ENCODE results near the gene METRN.

The METRN gene

DNA sequence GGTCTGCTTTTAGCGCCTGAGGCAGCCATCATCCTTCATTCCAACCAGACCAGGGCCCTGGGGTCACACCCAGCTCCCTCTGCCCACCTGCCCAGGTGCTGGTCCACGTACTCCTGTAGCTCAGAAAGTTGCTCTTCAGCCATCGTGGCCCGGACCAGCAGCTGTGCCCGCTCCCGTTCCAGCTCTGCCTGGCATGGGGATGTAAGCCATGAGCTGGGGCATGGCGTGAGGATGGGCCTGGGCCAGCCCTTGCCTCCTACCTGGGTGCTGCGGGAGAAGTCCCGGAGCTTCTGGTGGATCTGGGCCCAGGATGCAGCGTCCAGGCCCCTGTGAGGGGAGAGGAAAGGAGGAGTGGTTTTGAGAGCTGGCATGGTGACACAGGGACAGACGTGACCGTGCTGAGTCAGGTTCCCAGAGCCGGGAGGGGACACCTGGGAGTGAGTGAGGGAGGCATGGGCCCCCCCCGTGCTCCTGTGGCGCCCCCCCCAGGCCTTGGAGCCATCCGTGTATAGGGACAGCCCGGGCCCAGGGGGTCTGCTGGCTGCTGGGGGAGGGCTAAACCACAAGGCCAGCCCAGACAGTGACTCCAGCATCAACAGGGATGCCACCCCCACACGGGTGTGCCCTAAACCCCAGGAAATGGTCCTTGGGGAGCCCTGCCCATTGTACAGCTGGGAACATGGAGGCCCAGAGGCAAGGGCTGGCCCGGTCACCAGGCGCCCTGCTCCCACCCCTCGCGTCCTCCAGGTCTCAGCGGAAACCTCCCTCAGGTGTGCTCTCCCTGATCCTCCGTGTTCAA lies 8.1 kb downstream of the METRN start:
- no peak for DNase-seq (ENCODE audit: low read depth in 1 of 2, low spot score in 1 of 2)

DNA sequence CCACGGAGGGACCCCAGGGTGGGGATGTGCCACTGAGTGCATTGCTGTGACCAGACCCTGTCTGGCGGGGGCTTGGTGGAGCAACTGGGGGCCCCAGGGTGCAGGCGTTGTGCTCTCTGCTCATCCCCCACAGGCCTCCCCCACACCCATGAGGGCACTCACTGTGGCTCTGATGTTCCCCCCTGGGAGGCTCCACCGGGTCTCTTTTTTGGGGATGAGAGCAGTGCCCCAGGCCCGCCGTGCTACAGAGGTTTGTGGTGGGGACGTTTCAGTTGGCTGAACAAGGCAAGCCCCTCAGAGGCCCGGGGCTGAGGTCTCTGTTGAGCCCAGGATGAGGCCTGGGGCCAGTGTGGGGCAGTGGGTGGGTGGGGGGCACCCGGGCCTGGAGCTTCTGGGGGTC lies 8.8 kb downstream of the METRN start:
- DNase-seq (ENCODE audit: low read depth in 1 of 2, low spot score in 1 of 2) = no peak

DNA sequence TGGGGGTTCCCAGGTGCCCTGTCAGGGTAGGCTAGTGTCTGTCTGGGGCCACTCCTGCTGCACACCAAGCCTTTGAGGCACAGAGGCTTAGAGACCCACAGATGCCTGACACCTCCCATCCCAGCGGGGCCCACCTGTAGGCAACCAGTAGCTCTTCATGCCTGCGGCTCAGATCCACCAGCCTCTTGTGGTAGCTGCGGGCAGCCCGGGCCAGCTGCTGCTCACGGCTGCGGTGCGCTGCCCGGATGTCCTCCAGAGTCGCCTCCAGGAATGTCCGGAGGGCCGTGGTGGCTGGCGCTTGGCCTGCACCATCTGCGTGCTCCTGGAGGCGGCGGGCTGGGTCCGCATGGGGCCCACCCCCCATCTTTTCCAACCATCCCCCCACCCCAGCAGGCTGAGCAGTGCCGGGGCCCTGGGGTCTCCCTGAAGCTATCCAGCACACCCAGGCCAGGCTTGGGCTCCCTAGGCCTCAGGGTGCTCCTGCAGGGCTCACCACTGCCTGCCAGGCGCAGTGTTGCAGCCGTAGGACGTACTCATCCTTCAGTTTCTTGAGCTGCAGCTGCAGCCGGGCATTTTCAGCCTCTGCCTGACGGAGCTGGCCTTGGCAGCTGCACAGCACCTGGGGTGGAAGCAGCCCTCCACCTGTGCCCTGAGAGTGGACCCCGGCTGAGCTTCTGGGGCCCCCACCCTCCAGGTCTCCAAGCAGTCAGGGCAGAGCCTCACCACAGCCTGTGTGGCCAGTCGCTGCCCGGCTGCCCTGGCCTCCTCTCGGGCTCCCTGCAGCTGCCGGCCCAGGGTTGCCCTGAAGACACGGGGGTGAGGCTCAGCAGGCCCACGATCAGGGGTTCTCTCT lies 9.5 kb downstream of the METRN start:
- no peak for DNase-seq (ENCODE audit: low read depth in 1 of 2, low spot score in 1 of 2)

DNA sequence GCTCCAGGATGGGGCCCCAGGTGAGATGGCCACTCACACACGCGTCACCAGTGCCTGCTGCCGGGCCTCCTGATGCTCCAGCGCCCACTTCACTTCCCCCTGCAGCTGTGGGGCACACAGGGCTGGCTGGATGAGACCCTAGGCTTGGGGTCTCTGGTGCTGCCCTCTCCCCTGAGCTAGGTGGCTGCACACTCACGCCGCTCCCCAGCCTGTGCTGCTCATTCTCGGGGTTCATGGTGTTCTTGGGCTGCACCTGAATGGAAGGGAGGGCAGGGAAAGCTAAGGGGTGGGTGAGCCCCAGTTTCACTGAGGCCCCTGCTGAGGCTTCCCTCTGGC lies 10.1 kb downstream of the METRN start:
- no peak for DNase-seq (ENCODE audit: low read depth in 1 of 2, low spot score in 1 of 2)

DNA sequence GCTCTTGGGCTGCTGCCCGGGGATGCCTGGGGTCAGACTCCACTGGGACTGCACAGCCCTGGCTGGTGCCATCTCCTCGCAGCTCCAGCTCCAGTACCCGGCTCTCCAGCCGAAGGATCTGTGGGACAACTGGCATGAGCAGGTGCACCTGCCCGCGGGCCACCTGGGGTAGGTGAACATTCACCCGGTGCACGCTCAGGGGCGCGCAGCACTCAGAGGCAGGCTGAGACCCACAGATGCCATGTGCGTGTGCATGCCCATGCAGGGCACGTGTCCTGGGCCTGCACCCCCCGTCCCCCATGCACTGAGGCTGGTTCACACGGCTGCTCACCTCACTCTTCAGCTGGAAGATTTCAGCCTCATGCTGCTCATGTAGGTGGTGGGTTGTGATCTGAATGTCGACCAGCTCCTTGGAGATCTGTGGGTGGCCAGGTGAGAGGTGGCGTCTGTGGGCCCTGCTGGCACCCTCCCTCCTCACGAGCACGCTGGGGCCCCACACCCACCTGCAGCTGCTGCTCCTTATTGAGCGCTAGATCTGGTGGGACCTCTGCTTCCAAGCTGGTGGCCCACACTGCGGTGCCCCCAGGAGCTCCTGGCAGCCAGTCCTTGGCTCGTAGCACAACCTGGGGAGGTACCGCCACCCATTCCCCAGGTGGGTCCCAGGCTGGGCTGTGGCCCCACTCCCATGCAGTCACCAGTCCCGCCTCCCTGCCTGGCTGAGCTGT lies 10.7 kb downstream of the METRN start:
- DNase-seq (ENCODE audit: low read depth in 1 of 2, low spot score in 1 of 2) = no peak

DNA sequence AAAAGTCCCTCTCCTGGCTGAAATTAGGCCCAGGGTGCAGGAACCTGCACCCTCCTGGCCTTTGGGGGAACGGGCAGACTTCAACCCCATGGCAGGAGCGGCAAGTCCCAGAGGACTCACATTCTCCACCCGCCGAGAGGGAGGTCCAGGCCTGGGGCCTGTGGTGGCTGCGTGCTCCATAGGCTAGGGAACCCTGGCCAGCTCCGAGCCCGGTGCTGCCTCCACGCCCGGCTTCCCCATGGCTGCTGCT lies 11.2 kb downstream of the METRN start:
- DNase-seq (ENCODE audit: low read depth in 1 of 2, low spot score in 1 of 2) = no peak

DNA sequence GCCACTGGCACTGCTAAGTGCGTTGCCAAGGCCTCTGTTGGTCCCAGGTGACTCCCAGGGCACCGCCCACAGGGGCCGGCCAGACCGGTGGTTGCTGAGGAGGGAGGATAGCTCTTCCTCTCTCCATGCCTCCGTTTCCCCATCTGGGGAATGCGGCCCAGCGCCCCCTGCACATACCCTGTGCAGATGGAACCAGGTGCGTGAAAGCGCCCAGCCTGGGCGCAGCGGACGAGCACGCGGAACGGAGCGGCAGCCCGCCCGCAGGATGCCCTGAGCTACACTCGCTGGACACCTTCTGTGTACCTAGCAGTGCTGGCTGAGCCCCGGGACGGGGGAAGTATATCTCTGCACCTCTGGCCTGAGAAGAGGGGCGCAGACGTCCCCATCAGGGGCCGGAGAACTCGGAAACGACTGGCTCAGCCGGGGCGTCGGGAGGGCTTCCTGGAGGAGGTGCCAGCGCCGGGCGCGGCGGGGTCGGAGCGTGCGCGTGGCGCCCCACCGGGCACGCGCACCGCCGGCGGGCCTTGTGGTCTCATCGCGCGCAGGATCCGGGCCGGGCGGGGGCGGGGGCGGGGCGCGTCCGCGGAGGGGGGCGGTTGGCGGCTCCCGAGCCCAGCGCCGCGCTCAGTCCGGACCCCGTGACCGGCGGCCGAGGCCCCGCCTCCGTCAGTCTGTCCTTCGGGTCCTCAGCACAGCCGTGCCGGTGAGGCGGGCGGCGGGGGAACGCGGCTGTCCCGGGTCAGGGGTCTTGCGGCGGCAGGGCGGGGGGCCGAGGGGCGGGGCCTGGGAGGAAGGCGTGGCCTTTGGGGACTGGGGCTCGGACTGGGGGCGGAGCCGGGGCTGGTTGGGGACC lies 11.7 kb downstream of the METRN start, which contains the start of the genes CCDC78 and HAGHL:
Gene CCDC78 (minus strand): TSS at position 6 of the 853 bp plus-strand sequence. CDS start 76 bp downstream, outside the sequence.
Gene HAGHL (plus strand): TSS at position 669 of the 853 bp plus-strand sequence. CDS start 404 bp downstream, outside the sequence.
- DNase-seq (ENCODE audit: low read depth in 1 of 2, low spot score in 1 of 2) = peak; percentile 38 to 45

DNA sequence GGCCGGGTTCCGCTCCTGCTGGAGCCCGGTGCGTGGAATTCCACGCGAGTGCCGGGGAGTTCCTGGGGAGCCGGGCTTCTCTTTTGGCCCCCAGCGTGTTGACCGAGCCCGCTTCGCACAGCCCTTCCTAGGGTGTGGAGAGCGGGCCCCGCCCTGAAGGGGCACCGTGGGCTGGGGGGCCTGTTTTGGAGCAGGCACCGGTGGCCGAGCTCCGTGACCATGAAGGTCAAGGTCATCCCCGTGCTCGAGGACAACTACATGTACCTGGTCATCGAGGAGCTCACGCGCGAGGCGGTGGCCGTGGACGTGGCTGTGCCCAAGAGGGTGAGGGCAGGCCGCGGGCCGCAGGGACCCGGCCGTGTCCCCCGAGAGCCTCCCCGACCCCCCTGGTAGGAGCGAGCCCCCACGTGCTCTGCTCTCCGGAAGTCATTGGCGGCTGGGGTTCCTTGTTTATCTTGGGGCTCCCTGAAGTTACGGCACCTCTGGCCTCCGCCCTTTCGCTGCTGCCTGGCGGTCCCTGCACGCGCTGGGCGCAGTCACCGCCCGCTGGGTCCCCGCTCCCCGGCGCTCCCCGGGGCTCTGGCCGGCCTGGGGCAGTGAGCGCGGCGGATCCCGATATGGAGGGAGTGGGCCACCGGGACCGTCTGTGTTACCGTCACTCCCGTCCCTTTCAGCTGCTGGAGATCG lies 12.5 kb downstream of the METRN start:
- no peak for DNase-seq (ENCODE audit: low read depth in 1 of 2, low spot score in 1 of 2)

DNA sequence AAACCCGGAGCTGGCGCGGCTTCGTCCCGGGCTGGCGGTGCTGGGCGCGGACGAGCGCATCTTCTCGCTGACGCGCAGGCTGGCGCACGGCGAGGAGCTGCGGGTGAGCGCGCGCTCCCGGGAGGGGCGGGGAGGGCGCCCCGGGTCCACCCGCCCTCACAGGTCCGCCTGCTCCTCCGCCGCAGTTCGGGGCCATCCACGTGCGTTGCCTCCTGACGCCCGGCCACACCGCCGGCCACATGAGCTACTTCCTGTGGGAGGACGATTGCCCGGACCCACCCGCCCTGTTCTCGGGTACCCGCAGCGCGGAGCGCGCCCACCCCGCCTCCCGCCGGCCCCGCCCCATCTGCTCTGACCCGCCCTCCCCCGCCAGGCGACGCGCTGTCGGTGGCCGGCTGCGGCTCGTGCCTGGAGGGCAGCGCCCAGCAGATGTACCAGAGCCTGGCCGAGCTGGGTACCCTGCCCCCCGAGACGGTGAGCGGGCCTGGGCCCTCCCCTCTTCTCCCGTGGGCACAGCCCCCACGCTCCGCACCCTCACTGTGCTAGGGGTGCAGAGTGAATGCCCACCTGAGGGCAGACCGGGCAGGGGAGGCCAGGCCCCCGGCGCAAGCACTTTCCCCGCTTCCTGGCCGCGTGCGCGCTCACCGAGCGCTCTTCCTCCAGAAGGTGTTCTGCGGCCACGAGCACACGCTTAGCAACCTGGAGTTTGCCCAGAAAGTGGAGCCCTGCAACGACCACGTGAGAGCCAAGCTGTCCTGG lies 13.4 kb downstream of the METRN start:
- DNase-seq (ENCODE audit: low read depth in 1 of 2, low spot score in 1 of 2) = peak; percentile 28 to 37

DNA sequence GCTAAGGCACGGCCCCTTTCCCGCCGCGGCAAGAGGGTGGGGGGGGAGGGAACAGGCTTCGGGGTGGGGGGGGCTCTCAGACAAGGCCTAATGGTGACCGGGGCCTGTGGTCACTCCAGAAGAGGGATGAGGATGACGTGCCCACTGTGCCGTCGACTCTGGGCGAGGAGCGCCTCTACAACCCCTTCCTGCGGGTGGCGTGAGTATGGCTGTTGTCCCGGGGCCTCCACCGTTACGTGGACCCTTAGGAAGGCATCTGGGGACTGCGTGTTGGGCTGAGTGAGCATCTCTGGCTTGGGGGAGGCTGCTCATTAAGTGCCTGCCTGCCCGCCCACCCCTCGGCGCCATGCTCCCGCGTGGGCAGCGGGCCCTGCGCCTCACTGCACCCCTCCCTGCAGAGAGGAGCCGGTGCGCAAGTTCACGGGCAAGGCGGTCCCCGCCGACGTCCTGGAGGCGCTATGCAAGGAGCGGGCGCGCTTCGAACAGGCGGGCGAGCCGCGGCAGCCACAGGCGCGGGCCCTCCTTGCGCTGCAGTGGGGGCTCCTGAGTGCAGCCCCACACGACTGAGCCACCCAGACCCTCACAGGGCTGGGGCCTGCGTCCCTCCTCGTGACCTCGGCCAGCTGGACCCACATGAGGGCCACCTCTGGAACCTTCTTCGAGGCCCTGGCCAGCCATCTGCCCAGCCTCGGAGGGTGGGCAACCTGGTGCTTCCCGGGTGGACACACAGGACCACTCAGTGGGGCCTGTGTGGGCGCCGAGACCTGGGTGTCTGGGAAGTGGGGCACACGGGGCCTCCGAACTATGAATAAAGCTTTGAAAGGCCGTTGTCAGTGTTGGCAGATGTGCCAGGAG lies 14.2 kb downstream of the METRN start:
- no peak for DNase-seq (ENCODE audit: low read depth in 1 of 2, low spot score in 1 of 2)

DNA sequence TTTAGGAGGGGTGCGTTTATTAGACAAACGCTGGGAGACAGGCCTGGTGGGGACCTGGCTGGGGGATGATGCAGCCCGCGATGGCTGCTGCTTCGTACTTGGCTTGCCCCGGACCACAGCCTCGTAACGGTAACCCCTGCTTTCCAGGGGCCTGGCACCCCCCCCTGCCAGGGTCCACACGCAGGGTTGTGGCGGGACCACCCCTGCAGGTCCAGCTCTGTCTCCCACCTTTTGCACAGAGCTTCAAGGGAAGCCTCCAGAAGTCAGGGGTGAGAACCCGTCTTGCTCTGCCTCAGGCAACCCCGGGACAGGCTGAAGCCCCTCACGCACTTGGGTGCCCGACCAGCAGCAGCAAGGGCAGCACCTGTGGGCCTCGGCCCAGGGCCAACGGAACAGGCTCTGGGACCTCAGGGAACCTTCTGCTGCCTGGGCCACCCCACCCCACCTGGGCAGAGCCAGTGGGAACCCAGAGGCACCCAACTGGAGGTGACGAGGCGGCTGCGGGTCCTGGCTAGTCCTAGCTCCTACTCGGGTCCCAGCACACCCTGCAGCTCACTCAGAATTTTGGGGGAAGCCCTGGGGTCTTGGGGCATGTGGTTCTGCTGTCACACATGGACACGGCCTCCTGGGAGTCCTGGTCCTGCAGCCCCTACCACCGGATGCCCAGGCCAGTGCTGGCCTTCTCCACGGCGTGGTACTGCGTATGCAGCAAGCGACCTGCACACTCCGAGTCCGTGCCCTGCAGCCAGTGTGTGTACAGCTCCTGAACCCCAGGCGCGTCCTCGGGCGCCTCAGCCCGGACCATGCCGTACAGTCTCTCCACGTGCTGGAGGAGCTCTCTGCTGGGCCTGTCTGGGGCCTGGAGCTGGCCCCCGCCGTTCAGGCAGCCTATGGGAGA lies 15.1 kb downstream of the METRN start:
- DNase-seq (ENCODE audit: low read depth in 1 of 2, low spot score in 1 of 2) = no peak

DNA sequence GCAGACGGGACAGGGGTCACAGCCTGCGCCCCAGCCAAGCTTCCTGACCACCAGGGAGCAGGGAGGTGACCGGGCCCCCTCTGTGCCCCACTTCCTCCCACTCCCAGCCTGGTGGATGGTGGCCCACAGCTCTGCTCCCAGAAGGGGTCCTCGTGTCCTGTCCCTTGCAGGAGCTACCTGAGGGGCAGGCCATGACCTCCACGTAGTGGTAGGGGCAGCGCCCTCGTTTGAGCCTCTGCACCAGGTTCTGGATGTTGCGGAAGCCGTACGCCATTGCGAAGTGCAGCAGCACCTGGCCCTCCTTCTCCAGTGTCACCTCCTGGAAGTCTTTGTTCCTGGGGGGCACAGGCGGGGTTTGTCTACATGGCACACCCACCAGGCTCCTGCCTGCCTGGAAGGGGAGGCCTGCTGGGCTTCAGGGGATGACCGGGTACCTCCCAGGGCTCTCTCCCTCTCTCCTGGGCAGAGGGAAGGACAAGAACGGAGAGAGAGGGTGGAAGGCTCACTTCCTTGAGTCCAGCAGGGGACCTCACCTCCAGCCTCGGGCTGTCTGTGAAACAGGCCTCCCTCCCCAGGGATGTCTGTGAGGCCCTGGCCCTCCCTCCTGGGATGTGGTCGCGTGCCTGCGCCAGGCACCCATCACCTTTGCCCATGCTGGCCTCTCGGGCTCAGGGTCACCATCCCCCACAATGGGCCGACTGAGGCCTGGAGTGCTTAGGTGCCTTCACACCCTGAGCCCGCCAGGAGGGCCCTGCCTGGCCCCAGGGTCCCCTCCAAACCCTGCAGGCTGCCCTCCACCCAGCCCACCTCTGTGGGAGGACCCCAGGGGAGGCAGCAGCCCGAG lies 16.0 kb downstream of the METRN start:
- DNase-seq (ENCODE audit: low read depth in 1 of 2, low spot score in 1 of 2) = no peak

DNA sequence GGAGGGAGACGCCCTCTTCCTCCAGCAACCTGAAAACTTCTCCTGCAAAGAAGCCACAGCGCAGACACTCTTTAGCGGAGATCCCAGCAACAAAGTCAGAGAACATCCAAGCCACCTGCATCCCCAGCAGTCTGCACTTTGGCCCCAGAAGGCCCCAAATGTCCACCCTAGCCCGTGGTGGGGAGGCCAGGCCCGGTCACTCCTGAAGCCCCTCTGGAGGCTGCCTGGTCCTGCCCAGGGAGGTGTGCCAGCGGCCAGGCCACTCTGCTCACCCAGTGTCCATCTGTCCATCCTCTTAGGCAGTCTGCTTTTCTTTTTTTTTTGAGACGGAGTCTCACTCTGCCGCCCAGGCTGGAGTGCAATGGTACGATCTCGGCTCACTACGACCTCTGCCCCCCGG lies 17.4 kb downstream of the METRN start:
- no peak for DNase-seq (ENCODE audit: low read depth in 1 of 2, low spot score in 1 of 2)

DNA sequence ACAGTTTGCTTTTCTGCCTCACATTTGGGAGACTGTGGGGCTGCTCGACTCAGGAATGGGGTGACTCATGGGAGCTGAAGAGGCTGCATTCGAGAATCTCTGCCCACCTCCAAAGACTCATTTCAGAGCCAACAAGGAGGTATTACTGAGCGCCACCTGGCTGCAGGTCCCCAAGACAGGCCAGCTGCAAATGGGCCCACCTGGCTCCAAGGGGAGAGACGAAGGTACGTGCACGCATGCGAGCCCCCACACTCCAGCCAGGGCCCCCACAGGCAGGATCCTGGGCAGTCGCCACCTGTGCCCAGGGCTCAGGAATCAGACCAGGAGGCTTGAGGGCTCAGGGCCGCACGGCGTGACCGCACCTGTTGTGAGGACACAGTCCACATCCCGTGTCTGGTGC lies 18.0 kb downstream of the METRN start:
- no peak for DNase-seq (ENCODE audit: low read depth in 1 of 2, low spot score in 1 of 2)

DNA sequence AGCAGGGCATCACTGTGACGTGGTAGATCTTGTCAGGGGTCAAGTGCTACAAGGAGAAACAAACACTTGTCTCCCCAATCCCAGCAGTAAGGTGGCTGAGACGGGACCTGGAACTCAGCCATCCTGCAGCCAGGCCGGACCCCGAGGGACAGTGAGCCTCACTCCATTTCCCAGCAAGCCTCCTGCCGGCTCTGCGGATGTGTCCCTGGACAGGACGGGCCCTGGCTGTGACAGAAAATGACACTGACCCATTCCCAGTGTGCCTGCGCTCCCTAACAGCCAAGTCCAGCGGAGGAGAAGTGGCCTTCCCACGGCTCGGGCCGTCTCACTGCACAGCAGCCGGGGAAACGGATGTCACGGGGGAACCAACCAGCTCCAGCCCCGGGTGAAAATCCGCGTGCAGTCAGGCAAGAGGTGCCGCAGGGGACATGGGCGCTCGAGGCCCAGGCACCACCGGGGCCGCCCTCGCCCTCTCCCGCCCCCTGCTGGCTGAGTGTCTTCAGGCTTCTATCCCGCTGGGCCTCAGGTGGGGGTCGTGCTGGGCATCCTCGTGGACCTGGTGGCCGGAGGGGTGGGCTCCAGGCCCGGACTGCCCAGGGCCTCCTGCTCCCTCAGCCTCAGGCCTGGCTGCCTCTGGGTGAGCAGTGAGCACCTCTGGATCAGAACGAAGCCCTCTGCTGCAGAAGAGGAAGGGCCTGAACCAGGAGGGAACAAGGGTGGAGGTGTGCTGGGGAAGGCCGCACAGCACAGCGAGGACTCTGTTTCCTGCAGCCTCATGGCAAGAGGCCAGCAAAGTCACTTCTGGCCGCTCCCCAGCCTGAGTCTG lies 18.7 kb downstream of the METRN start:
- DNase-seq (ENCODE audit: low read depth in 1 of 2, low spot score in 1 of 2) = peak in 1 of 2 donors; percentile 35

Measured in stimulated activated CD4-positive, alpha-beta T cell treated with anti-CD3 and anti-CD28 coated beads, Interleukin-15, amount 100 ng/mL, for 1 hour (primary cell).